Motor neuron (in vitro differentiated cells): ENCODE data around the gene MAST4. TPM values are rescaled to one million over a fixed set of nuclear protein-coding genes. Genes with fewer than 3 reads are reported as not detected.

Source experiments
- ATAC-seq, 8 experiments: fragments of 200-7000 bp; cut with Tn5 transposase; replicated peaks in 6 of 8; 2 replicates each; pipeline ENCODE4 v1.8.0; 2021; ENCODE audit warnings: mild to moderate bottlenecking in 8 of 8, moderate library complexity in 8 of 8
- H3K27ac ChIP-seq, 2 donors: fragments of 250-450 bp; sonication (Bioruptor Pico); 2 replicates each; pipeline ENCODE4 v1.9.0; 2021; ENCODE audit warnings: antibody characterized with exemption in 2 of 2, mild to moderate bottlenecking in 2 of 2, moderate library complexity in 1 of 2
- H3K4me1 ChIP-seq, 2 donors: fragments of 250-450 bp; sonication (Bioruptor Pico); replicated peaks in 1 of 2; 2 replicates each; pipeline ENCODE4 v1.6.1; 2021; ENCODE audit warnings: antibody characterized with exemption in 2 of 2, mild to moderate bottlenecking in 2 of 2, moderate library complexity in 1 of 2
- H3K4me3 ChIP-seq, 5 donors: fragments of 250-450 bp; sonication (Bioruptor Pico); 2 replicates each; pipeline ENCODE4 v1.9.0; 2021; ENCODE audit warnings: antibody characterized with exemption in 5 of 5, mild to moderate bottlenecking in 5 of 5, moderate library complexity in 4 of 5
- WGBS, 10 experiments: fragments of 450-650 bp; shearing (Covaris generic); methylation state at CpG; one replicate each; pipeline ENCODE4 v1.0.0; 2022; 5-methylcytosine and 5-hydroxymethylcytosine counted together
- in situ Hi-C, 9 experiments: fragments of 400-800 bp; cut with MboI; loops; one replicate each; pipeline ENCODE4 v1.15.0; 2021; ENCODE audit warnings: low sequenced_read_pairs in 9 of 9, low pct_unique_long_range_greater_than_20kb in 2 of 9; ENCODE audit not compliant: unreplicated experiment in 9 of 9
- total RNA-seq, 8 experiments: library from RNA; unstranded; fragments of 300-600 nt; gene quantifications; 2 replicates each; pipeline versions ENCODE4 v1.2.3 to v1.2.4, GENCODE V29; 2022

Gene MAST4
- total RNA-seq, 8 experiments from 2014 or later, result 4.3 to 26.1 (median 12.9) TPM

DNA sequence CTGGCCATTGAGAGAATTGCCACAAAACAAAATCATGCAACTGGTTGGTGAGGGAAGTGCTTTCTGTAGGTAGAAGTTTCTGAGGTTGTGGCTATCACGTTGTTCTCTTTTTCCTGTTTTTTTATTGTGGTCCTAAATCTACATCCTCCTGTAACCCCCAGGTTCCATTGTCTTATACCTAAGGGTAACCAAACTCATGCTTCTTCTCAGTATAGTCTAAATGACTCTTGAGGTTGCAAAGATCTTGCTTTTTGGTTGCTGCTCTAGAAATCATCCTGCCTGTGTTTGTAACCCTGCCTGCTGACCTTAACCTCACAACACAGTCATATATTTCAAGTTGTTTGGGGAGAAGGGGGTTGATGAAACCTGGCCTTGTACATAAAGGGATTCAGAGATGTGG, 327.3 kb downstream of the MAST4 start:
- WGBS, 10 experiments, result 17 to 83% (median 59%) methylated on average over 1 of the region's 1 CpG; no CpG with 5 or more reads in 4 of the 10 experiments
- Histone ChIP-seq H3K4me3 (no peak overlapping the region), H3K27ac (no peak overlapping the region), H3K4me1 (peaks cover 3 to 5% of the 10 kb centered on the region in 2 donors)
- in situ Hi-C loops, result no loop called here
- no peak for ATAC-seq

DNA sequence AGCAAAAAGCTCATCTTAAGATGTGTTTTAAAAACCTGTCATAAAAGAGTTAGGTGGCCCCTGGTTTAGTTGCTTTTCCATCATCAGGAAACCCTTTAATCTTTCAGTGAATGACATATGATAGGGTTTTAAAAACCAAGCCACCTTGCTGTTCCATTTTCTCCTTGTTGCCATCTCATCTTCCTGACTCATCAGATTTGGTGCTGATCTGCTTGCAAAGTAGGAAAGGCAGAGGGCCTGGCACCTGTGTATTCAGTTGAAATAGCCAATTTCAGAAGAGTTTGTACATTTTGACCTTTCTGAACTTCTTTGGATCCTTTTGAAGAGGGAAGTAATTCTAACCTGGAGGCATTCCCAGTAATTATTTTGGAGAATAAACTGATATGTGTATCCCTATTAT, 327.7 kb downstream of the MAST4 start:
- in situ Hi-C loops, result no loop called here
- Histone ChIP-seq H3K4me1 (peaks cover 3 to 5% of the 10 kb centered on the region in 2 donors), H3K27ac (no peak overlapping the region), H3K4me3 (no peak overlapping the region)
- no peak for ATAC-seq

DNA sequence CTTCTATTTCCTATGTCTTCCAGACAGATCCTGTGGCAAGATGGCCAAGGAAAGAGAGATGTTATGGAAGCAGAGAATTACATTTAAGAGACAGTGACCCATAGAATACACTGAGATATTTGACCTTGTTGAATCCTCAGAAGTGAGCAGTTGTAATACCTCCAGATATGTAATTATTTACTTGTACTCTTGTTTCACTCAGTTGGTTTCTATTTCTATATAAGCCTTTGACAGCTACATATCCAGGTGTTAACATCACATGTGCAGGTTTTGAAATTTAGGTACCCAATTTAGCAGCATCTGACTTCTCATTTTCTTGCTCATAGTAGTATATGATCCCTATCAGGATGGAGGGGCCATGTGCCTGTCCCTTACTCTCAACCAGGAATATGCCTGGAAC, 330.9 kb downstream of the MAST4 start:
- ATAC-seq, result no peak
- peaks cover 3 to 5% of the 10 kb centered on the region in 2 donors for H3K4me1 ChIP-seq
- H3K4me3 ChIP-seq, result no peak overlapping the region
- in situ Hi-C loops, result no loop called here
- no peak overlapping the region for H3K27ac ChIP-seq

DNA sequence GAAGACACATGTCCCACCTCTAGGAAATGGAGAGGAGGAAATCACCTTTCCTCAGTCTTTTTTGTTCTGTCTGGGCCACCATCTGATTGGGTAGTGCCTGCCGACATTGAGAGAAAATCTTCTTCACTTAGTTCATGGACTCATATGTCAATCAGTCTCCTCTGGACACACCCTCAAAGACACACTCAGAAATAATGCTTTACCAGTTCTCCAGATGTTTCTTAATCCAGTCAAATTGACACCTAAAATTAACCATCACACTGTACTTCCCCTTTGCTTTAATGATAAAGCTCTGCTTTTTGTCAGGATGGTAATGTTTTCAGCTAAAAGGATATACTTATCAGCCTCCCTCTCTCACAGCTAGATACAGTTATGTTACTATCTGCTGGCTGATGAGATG, 333.1 kb downstream of the MAST4 start:
- in situ Hi-C loops, result no loop called here
- H3K4me3 ChIP-seq, result no peak overlapping the region
- H3K27ac ChIP-seq, result no peak overlapping the region
- no peak for ATAC-seq
- H3K4me1 ChIP-seq, result no peaks in the 10 kb centered on the region
- 86 to 100% methylated on average over 1 of the region's 1 CpG; no CpG with 5 or more reads in 8 of the 10 experiments for WGBS, 10 experiments

DNA sequence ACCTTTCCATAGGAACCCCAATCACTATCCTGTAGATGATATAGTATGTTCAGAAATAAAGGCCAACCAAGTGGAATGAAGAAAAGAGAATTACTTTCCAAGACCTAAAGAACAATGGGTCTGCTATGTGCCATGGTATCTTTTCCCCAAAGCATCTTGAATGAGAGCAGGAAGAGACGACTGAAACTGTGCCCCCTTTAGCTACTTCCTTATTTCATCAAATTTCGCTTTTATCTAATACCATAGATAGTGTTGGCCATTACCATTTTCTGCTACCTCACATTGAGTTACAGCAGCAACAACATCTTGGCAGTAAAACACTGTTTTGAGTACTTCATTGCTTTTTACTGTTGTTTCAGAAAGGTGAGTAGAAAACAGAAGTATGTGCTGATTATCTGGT, 333.8 kb downstream of the MAST4 start:
- no peak overlapping the region for H3K27ac ChIP-seq
- no peaks in the 10 kb centered on the region for H3K4me1 ChIP-seq

DNA sequence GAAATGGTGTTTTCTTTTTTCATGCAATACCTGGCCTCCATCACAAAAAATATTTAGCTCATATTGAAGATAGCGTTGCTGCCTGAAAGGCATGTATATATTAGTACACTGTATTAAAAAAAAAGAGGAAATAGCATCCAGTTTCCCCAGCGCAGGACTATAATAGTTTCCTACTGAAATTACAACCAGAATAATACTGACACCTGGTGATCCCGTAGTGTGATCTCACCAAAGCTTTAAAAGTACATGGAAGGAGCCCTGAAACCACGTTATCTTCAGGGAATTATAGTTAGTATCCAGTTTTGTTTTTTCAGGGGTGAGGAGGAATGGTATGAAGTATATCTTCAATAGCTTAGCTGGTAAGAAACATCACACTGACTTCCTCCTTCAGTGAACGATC, 335.5 kb downstream of the MAST4 start:
- ATAC-seq, result no peak
- no peak overlapping the region for H3K4me3 ChIP-seq
- H3K27ac ChIP-seq, result no peak overlapping the region
- H3K4me1 ChIP-seq, result no peaks in the 10 kb centered on the region
- 67 to 100% (median 90%) methylated on average over 2 to 5 of the region's 5 CpGs; no CpG with 5 or more reads in 1 of the 10 experiments for WGBS, 10 experiments
- in situ Hi-C loops, result no loop called here

More for the DNA sequence above, 333.8 kb downstream of the MAST4 start:
- in situ Hi-C loops, result no loop called here
- no peak for ATAC-seq
- no peak overlapping the region for H3K4me3 ChIP-seq
- WGBS, 10 experiments, result 62 to 100% (median 84%) methylated on average over 1 to 2 of the region's 2 CpGs; no CpG with 5 or more reads in 3 of the 10 experiments

DNA sequence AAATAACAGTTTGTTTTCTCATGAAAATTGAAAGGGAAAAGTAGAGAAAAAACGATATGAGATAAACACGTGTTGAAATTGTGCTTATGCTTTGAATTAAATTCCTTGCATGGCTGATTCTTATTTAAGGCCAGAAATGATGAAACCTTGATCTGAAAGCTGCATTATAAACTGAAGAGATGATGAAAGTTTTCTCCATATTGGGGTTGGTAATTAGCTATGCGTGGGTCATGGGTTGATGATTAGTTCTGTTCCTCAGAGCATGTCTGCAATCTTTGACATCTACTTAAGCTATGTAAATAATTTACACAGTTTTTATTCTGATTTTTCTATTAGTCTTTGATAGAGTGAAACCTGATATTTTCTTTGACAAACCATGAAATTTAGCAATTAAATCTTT, 336.3 kb downstream of the MAST4 start:
- Histone ChIP-seq H3K4me3 (no peak overlapping the region), H3K27ac (no peak overlapping the region), H3K4me1 (no peaks in the 10 kb centered on the region)
- in situ Hi-C loops, result no loop called here
- peak in 2 of 8 experiments; percentile 58 to 73 for ATAC-seq
- 16 to 100% (median 64%) methylated on average over 1 to 3 of the region's 3 CpGs; no CpG with 5 or more reads in 1 of the 10 experiments for WGBS, 10 experiments

DNA sequence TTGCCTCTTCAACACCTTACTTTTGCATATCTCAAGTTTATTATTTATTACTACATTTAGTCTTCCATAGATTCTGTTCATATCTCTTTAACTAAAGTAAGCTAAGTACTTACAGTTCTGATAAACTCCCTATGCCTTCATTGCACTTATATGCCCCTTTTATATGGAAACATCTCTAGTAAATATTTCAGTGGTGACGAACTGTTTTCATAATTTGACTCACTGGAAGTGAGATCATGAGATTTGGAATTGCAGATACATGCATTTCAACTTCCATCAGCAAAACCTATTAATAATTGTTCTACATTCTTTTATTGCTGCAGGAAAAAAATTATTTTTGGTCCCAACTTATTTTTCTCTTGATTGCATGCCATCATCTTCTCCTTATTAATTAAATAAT, 336.9 kb downstream of the MAST4 start:
- 0 to 100% (median 83%) methylated on average over 1 of the region's 1 CpG for WGBS, 10 experiments
- Histone ChIP-seq H3K27ac (no peak overlapping the region), H3K4me3 (no peak overlapping the region), H3K4me1 (no peaks in the 10 kb centered on the region)
- in situ Hi-C loops, result no loop called here
- ATAC-seq, result peak in 2 of 8 experiments; percentile 67 to 84

DNA sequence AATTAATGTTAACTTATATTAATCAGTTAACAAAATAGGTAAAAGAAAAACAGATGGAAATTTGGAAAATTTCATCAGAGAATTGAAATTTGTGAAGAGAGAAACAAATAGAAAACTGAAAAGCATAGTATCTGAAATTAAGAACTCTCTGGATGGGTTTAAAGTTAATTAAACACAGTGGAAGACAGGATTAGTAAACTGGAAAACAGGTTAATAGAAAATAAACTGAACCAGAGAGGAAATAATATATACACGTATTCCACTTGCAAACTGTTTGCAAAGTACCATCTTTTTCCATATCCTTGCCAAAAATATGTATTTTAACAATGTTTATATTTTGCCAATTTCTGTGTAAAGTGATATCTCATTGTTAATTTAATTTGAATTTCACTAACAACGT, 342.9 kb downstream of the MAST4 start:
- in situ Hi-C loops, result no loop called here
- WGBS, 10 experiments, result 45 to 100% (median 80%) methylated on average over 1 to 2 of the region's 2 CpGs
- H3K4me1 ChIP-seq, result no peaks in the 10 kb centered on the region
- no peak overlapping the region for H3K4me3 ChIP-seq
- H3K27ac ChIP-seq, result no peak overlapping the region
- no peak for ATAC-seq

DNA sequence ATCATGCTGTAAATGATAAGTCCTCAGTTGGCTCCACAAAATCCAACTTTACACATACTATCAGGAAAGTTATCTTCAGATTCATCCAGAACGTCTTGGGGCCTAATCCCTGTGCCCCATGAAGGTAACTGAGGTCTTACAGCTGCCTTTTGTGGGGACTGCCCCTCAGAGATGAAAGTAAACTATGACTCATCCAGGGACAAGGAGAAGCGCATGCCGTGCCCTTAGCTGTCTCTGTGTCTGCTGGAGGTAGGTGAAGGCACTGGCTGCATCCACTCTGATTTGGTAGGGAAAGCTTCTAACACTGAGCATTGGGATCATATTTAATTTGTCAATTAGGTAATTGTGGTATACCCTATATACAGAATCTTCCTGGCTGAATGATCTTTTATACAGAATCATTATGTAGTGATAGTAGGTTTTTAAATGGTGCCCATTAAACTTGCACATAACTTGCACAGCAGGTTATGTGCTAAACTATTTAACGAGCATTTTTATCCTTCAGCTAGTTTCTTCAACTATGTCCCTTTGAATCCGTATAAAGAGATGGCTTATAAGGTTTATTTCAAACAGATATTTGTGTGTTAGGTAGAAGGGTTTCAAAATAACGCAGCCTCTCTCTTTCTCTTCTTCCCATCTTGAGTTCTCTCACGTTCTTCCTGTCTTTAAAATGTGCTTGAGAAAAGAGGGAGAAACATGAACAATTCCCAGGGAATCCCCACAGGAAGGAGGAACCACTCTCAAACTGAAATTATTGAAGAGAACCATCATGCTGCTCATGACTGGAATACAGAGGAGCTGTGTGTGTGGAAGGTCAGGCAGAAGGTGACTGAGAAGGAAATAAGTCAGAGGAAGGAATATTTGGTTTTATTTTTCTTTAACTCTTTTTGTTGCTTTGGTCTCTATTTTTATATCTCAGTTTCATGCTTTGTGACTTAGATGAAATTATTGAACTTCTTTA, 349.5 kb downstream of the MAST4 start:
- no peak for ATAC-seq
- WGBS, 10 experiments, result 60 to 100% (median 76%) methylated on average over 1 to 7 of the region's 7 CpGs; no CpG with 5 or more reads in 1 of the 10 experiments
- Histone ChIP-seq H3K4me1 (no peaks in the 10 kb centered on the region), H3K27ac (no peak overlapping the region), H3K4me3 (no peak overlapping the region)
- in situ Hi-C loops, result no loop called here

DNA sequence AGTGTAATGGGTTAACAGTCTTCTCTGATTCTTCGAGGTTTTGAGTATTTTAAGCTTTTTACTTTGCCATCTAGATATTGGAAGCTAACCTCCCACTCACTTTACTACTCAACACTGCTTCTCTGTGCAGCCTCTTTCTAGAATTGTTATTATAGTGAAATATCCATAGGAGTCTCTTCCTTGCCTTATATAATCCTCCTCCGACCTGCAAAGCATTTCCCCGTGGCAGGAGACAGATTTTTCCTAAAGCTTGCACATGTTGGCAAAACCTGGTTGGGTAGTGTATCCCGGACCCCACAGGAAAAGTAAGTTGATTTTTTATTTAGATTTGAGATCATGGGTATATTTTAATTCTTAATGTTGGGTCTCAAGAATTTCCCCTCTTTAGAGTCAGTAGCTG, 351.3 kb downstream of the MAST4 start:
- H3K4me3 ChIP-seq, result no peak overlapping the region
- in situ Hi-C loops, result no loop called here
- no peak for ATAC-seq
- no peak overlapping the region for H3K27ac ChIP-seq
- WGBS, 10 experiments, result 51 to 100% (median 90%) methylated on average over 2 to 4 of the region's 4 CpGs; no CpG with 5 or more reads in 1 of the 10 experiments
- no peaks in the 10 kb centered on the region for H3K4me1 ChIP-seq

DNA sequence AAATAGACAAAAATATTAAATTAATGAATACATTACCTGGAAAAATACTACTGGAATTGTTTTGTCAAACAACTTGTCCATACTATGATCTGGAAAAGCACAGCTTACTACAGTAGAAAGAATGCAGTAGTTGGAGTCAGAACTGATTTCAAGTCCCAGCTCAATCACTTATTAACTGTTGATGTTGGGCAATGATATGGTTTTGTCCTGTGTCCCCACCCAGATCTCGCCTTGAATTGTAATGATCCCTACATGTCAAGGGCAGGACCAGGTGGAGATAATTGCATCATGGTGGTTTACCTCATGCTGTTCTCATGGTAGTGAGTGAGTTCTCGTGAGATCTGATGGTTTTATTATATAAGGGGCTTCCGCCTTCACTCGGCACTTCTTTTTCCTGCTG, 352.9 kb downstream of the MAST4 start:
- in situ Hi-C loops, result no loop called here
- WGBS, 10 experiments, result 92 to 100% (median 97%) methylated on average over 1 to 4 of the region's 4 CpGs; no CpG with 5 or more reads in 3 of the 10 experiments
- ATAC-seq, result no peak
- Histone ChIP-seq H3K27ac (no peak overlapping the region), H3K4me3 (no peak overlapping the region), H3K4me1 (no peaks in the 10 kb centered on the region)

DNA sequence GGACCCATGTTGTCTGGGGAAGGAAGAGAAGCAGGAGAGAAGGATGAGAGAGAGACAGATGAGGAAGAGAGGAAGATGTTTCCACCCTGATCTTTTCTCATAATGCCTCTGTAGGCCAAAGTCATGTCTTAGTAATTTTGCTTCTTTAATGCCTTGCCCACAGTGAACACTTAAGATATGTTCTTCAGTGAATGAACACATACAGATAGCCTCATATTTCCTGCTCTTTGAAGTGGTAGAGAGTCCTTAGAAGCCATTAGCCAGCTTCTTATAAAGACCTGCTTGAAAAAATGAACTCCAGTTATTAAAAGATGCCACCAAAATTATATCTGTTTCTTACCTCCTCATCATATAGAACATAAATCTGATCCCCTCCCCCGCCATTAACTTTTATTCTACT, 356.0 kb downstream of the MAST4 start:
- no peaks in the 10 kb centered on the region for H3K4me1 ChIP-seq
- ATAC-seq, result no peak
- WGBS, 10 experiments, result 80 to 100% (median 94%) methylated on average over 1 of the region's 1 CpG; no CpG with 5 or more reads in 2 of the 10 experiments
- no peak overlapping the region for H3K27ac ChIP-seq
- H3K4me3 ChIP-seq, result no peak overlapping the region
- in situ Hi-C loops, result no loop called here

DNA sequence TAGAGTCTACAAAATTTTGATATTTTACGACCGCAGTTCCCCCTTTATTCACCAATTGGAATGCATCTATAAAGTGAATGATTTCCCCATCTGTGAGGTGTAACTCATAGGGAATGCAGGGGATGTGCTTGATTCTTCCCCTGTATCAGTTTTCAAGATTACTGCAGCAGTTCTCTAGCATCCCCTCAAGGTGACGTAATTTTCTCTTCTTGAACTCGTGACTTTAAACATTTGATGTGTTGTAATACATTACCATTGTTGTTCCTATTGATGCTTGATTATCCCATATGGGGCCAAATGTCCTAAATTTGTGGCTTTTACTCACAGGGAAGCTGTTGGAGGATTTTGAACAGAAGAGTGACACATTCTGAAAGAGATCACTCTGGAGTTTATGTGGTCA, 360.2 kb downstream of the MAST4 start:
- in situ Hi-C loops, result no loop called here
- ATAC-seq, result no peak
- WGBS, 10 experiments, result 87 to 100% (median 92%) methylated on average over 1 to 4 of the region's 4 CpGs; no CpG with 5 or more reads in 1 of the 10 experiments
- Histone ChIP-seq H3K4me1 (peaks cover 17 to 30% of the 10 kb centered on the region in 2 donors), H3K4me3 (no peak overlapping the region), H3K27ac (no peak overlapping the region)
